ENCODE measurements around the gene RNF123.

DNA sequence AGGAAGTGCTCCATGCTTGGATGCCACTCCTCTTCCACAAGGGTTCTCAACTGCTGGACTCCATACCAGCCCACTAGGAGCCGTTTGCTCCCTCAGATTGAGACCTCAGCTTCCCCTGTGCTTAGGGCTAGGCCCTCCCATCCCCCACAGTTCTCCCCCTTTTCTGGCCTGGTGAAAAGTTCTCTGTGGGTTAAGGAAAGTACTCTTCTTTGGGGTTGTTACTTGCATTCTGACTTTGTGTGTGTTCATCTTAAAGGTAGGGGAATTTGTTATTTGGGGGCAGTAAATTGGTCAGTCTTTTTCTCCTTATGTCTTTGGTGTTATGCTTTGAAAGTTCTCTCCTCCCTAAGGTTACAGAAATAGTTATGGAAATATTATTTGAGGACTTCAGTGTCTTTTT lies 39.2 kb upstream of the RNF123 start:
- no peak for TF ChIP-seq TAF1 (IDR thresholded peaks at IDR 0.05; ENCODE audit: low read depth, low read length)
- no peak for TF ChIP-seq POLR2A (IDR thresholded peaks at IDR 0.05; ENCODE audit: low read depth, low read length)
- no peak for TF ChIP-seq POLR2AphosphoS5 (IDR thresholded peaks at IDR 0.05; ENCODE audit: low read depth, low read length)
- no peak for TF ChIP-seq PAX5 (IDR thresholded peaks at IDR 0.05; ENCODE audit: insufficient read depth, low read length, severe bottlenecking)
- TF ChIP-seq SPI1 (IDR thresholded peaks at IDR 0.05; ENCODE audit: low read depth, low read length) = no peak
